SW480 (cell line): ENCODE results near the gene SFR1.

Experiments
- DNase-seq: peaks from one replicate; pipeline ENCODE4 v3.0.0-alpha.2; 2016; ENCODE audit warnings: low spot score

The SFR1 gene

GRCh38 chr10:104121485-104122224 is at the start of gene SFR1:
SFR1 (plus strand) TSS chr10:104122171; CDS start chr10:104122184, 13 bp downstream.
- DNase-seq: peak; percentile 96

GRCh38 chr10:104072786-104073185 is 49.2 kb upstream of the SFR1 start:
- DNase-seq: no peak

- DNase-seq: no peak
Observed at GRCh38 chr10:104074505-104074904, 47.5 kb upstream of the SFR1 start.

GRCh38 chr10:104076743-104077160 is 45.2 kb upstream of the SFR1 start:
- DNase-seq: peak; percentile 8

GRCh38 chr10:104077247-104077646 is 44.7 kb upstream of the SFR1 start:
- DNase-seq: no peak

GRCh38 chr10:104077663-104078151 is 44.3 kb upstream of the SFR1 start:
- DNase-seq: no peak

- DNase-seq: peak; percentile 56
Observed at GRCh38 chr10:104080762-104081161, 41.2 kb upstream of the SFR1 start.

GRCh38 chr10:104081998-104082397 is 40.0 kb upstream of the SFR1 start:
- DNase-seq: no peak

GRCh38 chr10:104084482-104085142 is 37.4 kb upstream of the SFR1 start:
- no peak for DNase-seq

GRCh38 chr10:104085801-104086400 is 36.1 kb upstream of the SFR1 start, which contains the start of gene COL17A1:
COL17A1 (minus strand) TSS chr10:104085880; CDS start chr10:104080673, 5,207 bp downstream.
- DNase-seq: no peak

- no peak for DNase-seq
Observed at GRCh38 chr10:104088239-104088638, 33.7 kb upstream of the SFR1 start.

GRCh38 chr10:104089621-104090020 is 32.4 kb upstream of the SFR1 start:
- DNase-seq: no peak

- DNase-seq: no peak
Observed at GRCh38 chr10:104090611-104091010, 31.4 kb upstream of the SFR1 start.

GRCh38 chr10:104092749-104093148 is 29.2 kb upstream of the SFR1 start:
- DNase-seq: no peak

GRCh38 chr10:104096692-104097091 is 25.3 kb upstream of the SFR1 start:
- DNase-seq: no peak

GRCh38 chr10:104098358-104098925 is 23.5 kb upstream of the SFR1 start:
- DNase-seq: no peak

- DNase-seq: no peak
Observed at GRCh38 chr10:104099269-104099668, 22.7 kb upstream of the SFR1 start.

GRCh38 chr10:104099941-104100340 is 22.0 kb upstream of the SFR1 start:
- DNase-seq: no peak

- DNase-seq: no peak
Observed at GRCh38 chr10:104100795-104101194, 21.2 kb upstream of the SFR1 start.

- no peak for DNase-seq
Observed at GRCh38 chr10:104101902-104102301, 20.1 kb upstream of the SFR1 start.

- DNase-seq: no peak
Observed at GRCh38 chr10:104103956-104104355, 18.0 kb upstream of the SFR1 start.

- DNase-seq: no peak
Observed at GRCh38 chr10:104104418-104104817, 17.6 kb upstream of the SFR1 start.

GRCh38 chr10:104104926-104105325 is 17.0 kb upstream of the SFR1 start:
- no peak for DNase-seq
